Omental fat pad (tissue), 4 donors: ENCODE results near the gene MAK. TPM values are rescaled to one million over a fixed set of nuclear protein-coding genes. Genes with fewer than 3 reads are reported as not detected.
"Not testable (repeated sequence)": the region's sequence is repeated elsewhere in the genome, so short reads cannot be mapped to it uniquely, and the experiment has no call there.

Source experiments
- ATAC-seq: fragments of 150-250 bp; one replicate; pipeline ENCODE4 v1.9.1; 2016; ENCODE audit warnings: mild to moderate bottlenecking, moderate library complexity; ENCODE audit not compliant: low FRiP score
- DNase-seq: peaks from one replicate; pipeline ENCODE4 v3.0.0-alpha.2; 2019; ENCODE audit warnings: low spot score
- CTCF ChIP-seq, 3 donors: fragments of 450-650 bp; IDR thresholded peaks; one replicate each; pipeline ENCODE4 v1.5.1; 2016 to 2017; ENCODE audit warnings: antibody characterized with exemption in 3 of 3, mild to moderate bottlenecking in 3 of 3, moderate library complexity in 2 of 3
- total RNA-seq, 4 donors: library from RNA; depleted of rRNA; stranded (reverse); fragments of >200 nt; gene quantifications; one replicate each; pipeline ENCODE4 v1.1.0, GENCODE V29; 2016

Gene MAK
- total RNA-seq, 4 donors from 2014 or later, result 0.25 to 1.3 (median 1.0) TPM

- no peak for DNase-seq
- TF ChIP-seq CTCF (IDR thresholded peaks at IDR 0.05), result no peak
- no peak for ATAC-seq
Measured at GRCh38 chr6:10742251-10742650, 96.1 kb downstream of the MAK start.

- not testable (repeated sequence) for DNase-seq, ATAC-seq
Measured at GRCh38 chr6:10741643-10742042, 96.7 kb downstream of the MAK start.

- DNase-seq (no peak), ATAC-seq (no peak)
- TF ChIP-seq CTCF (IDR thresholded peaks at IDR 0.05), result no peak
Measured at GRCh38 chr6:10740061-10740460, 98.3 kb downstream of the MAK start.

- no peak for ATAC-seq
- no peak for TF ChIP-seq CTCF (IDR thresholded peaks at IDR 0.05)
- DNase-seq, result no peak
Measured at GRCh38 chr6:10736731-10737130, 101.6 kb downstream of the MAK start.

GRCh38 chr6:10733863-10734262 lies 104.5 kb downstream of the MAK start:
- DNase-seq (no peak), ATAC-seq (no peak)
- TF ChIP-seq CTCF (IDR thresholded peaks at IDR 0.05), result no peak

- TF ChIP-seq CTCF (IDR thresholded peaks at IDR 0.05), result no peak
- DNase-seq (no peak), ATAC-seq (no peak)
Measured at GRCh38 chr6:10733151-10733715, 105.1 kb downstream of the MAK start.

GRCh38 chr6:10730254-10730653 lies 108.1 kb downstream of the MAK start:
- ATAC-seq, result no peak
- DNase-seq, result no peak
- no peak for TF ChIP-seq CTCF (IDR thresholded peaks at IDR 0.05)

GRCh38 chr6:10725716-10726115 lies 112.6 kb downstream of the MAK start:
- ATAC-seq (no peak), DNase-seq (no peak)
- no peak for TF ChIP-seq CTCF (IDR thresholded peaks at IDR 0.05)
